Measurements from ENCODE around the gene KASH5.
"Not testable (repeated sequence)": the region's sequence is repeated elsewhere in the genome, so short reads cannot be mapped to it uniquely, and the experiment has no call there.

The KASH5 gene

DNA sequence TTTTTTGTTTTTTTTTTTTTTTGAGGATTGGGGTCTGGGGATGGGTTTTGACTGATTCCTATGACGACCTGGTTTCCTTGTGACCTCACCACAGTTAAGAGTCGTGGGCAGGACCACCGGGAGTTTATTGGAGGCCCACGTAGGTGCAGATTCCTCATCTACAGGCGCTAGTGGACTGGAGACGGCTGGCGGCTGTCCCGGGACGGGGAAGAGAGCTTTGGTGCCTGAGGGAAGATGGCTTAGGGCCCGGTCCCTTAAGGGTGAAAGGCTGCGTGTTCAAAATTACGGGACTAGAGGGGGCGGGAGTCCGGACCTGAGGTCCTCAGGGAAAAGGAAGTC, 25.2 kb upstream of the KASH5 start:
- TF ChIP-seq, protein P1, sequence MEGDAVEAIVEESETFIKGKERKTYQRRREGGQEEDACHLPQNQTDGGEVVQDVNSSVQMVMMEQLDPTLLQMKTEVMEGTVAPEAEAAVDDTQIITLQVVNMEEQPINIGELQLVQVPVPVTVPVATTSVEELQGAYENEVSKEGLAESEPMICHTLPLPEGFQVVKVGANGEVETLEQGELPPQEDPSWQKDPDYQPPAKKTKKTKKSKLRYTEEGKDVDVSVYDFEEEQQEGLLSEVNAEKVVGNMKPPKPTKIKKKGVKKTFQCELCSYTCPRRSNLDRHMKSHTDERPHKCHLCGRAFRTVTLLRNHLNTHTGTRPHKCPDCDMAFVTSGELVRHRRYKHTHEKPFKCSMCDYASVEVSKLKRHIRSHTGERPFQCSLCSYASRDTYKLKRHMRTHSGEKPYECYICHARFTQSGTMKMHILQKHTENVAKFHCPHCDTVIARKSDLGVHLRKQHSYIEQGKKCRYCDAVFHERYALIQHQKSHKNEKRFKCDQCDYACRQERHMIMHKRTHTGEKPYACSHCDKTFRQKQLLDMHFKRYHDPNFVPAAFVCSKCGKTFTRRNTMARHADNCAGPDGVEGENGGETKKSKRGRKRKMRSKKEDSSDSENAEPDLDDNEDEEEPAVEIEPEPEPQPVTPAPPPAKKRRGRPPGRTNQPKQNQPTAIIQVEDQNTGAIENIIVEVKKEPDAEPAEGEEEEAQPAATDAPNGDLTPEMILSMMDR (IDR thresholded peaks at IDR 0.05; ENCODE audit: low read depth, low read length) = no peak
- H3K4me3 ChIP-seq (ENCODE audit: low read depth, low read length) = peak overlapping the region; percentile 93

DNA sequence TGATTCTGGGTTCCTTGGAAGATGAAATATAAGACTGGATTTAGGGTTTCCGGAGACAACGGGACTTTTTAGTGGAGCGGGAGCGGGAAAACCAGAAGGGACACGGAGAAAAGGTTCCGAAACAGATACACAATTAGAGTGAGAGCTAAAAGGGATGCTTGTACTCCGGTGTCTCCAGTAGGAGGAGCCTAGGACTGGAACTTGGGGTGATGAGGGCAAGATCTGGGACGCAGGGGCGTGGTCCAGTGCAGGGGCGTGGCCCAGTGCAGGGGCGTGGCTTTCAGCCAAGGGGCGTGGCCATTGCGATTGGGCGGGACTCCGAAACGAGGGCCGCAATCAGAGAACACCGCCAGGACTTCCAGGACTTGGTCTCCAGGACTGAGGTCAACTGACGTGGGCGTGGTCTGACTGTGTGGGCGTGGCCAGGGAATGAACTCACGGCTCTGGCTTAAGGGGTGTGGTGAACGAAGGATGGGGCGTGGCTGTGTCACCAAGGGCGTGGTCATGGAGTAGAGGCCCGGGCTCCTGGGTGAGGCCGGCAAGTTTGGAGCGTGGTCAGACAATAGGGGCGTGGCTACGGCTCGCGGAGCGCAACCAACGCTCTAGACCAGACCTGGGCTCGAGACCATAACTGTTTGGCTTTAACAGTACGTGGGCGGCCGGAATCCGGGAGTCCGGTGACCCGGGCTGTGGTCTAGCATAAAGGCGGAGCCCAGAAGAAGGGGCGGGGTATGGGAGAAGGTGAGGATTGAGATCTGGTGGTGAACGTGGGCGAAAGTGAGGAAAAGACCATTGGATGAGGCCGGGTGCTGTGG, 24.6 kb upstream of the KASH5 start, which contains the start of gene DKKL1:
DKKL1 (plus strand) TSS at position 610 of the 815 bp plus-strand sequence; CDS start at position 732, 122 bp downstream.
- peak within 1 kb of the TSS; percentile 93 for H3K4me3 ChIP-seq (ENCODE audit: low read depth, low read length)
- TF ChIP-seq, protein P1 (IDR thresholded peaks at IDR 0.05; ENCODE audit: low read depth, low read length) = no peak

DNA sequence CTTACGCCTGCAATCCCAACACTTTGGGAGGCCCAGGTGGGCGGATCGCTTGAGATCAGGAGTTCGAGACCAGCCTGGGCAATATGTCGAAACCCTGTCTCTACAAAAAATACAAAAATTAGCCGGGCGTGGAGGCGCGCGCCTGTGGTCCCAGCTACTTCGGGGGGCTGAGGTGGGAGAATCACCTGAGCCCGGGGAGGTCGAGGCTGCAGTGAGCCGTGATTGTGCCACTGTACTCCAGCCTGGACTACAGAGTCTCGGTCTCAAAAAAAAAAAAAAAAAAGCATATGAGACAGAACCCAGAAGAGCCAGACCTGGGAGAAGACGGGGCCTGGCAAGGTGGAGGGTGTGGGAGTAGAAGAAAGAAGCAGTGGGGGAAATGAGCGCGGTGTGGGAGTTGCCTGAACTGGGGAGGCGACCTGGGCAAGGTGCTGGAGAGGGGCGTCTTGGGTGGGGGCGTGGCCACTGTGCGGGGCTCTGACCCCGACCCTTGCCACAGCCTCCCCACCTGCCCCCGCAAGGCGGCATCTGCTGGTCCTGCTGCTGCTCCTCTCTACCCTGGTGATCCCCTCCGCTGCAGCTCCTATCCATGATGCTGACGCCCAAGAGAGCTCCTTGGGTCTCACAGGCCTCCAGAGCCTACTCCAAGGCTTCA, 23.8 kb upstream of the KASH5 start:
- TF ChIP-seq, protein P1 (IDR thresholded peaks at IDR 0.05; ENCODE audit: low read depth, low read length) = no peak
- no peak overlapping the region for H3K4me3 ChIP-seq (ENCODE audit: low read depth, low read length)

DNA sequence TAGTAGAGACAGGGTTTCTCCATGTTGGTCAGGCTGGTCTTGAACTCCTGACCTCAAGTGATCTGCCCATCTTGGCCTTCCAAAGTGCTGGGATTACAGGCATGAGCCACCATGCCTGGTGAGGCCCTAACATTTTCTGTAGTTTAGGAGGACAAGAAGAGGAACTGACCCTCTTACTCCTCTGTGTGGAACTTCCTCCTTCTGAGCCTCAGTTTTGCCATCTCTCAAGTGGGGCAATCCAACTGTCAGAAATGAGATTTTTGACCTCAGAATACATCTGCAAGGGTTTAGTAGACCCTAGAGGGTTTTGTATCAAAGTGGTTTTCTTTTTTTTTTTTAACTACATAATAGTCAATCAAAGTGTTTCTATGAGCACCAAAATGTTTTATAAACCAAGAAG, 21.9 kb upstream of the KASH5 start:
- H3K4me3 ChIP-seq (ENCODE audit: low read depth, low read length) = no peak overlapping the region
- TF ChIP-seq, protein P1 (IDR thresholded peaks at IDR 0.05; ENCODE audit: low read depth, low read length) = no peak

DNA sequence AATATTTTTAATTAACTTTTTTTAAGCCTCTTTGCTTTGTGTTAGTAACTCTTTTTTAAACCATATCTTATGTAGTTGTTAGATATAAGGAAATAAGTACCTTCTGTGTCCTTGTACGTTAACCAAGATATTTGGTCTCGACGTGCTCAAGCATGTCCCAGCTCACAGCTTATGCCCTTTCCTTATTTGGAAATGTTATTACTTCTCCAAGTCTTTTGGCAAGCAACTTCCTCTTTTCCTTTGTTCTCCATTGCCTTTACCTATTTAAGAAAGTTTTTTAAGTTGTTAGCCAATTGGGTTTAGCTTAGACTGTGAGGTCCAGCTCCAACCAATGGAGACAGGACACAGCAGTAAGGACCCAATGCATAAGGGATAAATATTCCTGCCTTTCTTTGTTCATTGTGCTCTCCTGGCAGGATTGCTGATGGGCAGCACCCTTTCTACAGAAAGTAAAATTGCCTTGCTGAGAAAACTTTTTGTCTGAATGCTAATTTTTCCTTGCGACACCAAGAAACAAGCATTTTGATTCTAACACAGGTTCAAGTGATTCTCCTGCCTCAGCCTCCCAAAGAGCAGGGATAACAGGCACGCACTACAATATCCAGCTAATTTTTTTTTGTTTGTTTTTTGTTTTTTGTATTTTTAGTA, 19.2 kb upstream of the KASH5 start:
- no peak overlapping the region for H3K4me3 ChIP-seq (ENCODE audit: low read depth, low read length)
- TF ChIP-seq, protein P1 (IDR thresholded peaks at IDR 0.05; ENCODE audit: low read depth, low read length) = no peak

DNA sequence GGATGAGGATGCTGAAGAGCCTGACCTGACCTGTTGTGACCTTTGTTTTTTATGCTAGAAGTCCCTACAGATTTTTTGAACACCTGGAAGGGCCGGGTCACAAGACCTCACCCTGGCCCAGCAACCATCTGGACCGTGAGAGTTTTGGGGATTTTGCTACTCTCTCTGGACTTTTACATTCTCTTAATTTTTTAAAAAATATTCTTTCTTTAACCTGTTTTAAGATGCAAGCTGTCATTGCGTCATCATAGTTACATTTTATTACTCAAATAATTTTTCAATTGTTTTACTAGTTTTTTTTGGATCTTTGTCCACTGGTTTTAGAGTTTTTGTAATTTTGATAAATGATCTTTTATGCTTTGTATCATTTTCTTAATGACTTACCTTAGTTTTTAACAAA, 16.9 kb upstream of the KASH5 start:
- no peak overlapping the region for H3K4me3 ChIP-seq (ENCODE audit: low read depth, low read length)
- TF ChIP-seq, protein P1 (IDR thresholded peaks at IDR 0.05; ENCODE audit: low read depth, low read length) = no peak

DNA sequence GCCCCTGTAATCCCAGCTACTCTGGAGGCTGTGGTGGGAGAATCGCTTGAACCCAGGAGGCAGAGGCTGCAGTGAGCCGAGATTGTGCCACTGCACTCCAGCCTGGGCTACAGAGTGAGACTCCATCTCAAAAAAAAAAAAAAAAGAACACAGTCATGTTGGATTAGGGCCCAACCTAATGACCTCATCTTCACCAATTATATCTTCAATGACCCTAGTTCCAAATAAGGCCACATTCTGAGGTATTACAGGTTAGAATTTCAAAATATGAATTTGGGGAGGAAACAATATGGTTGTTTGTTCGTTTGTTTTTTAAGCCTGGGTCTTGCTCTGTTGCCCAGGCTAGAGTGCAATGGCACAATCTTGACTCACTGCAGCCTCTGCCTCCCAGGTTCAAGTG, 14.9 kb upstream of the KASH5 start:
- H3K4me3 ChIP-seq (ENCODE audit: low read depth, low read length) = not testable (repeated sequence)

Data from WI38 (cell line).